Glutamatergic neuron (in vitro differentiated cells): ENCODE data around the gene MS4A6E. TPM values are rescaled to one million over a fixed set of nuclear protein-coding genes. Genes with fewer than 3 reads are reported as not detected.
A peak's percentile ranks its signal among the peaks of the same experiment; 100 is the strongest.
"Not testable (repeated sequence)": the region's sequence is repeated elsewhere in the genome, so short reads cannot be mapped to it uniquely, and the experiment has no call there.

Experiments
- DNase-seq: peaks from one replicate; pipeline ENCODE4 v3.0.0; 2022
- H3K27ac Mint-ChIP-seq: one replicate; pipeline ENCODE4 v1.8.0; 2020; ENCODE audit warnings: mild to moderate bottlenecking, mixed read lengths, inconsistent platforms; ENCODE audit not compliant: unreplicated experiment
- H3K27me3 Mint-ChIP-seq: one replicate; pipeline ENCODE4 v1.8.0; 2020; ENCODE audit warnings: mild to moderate bottlenecking, moderate library complexity, mixed read lengths, inconsistent platforms; ENCODE audit not compliant: unreplicated experiment
- H3K36me3 Mint-ChIP-seq: one replicate; pipeline ENCODE4 v1.8.0; 2020; ENCODE audit warnings: mild to moderate bottlenecking, mixed read lengths, inconsistent platforms; ENCODE audit not compliant: unreplicated experiment
- H3K4me1 Mint-ChIP-seq: one replicate; pipeline ENCODE4 v1.8.0; 2020; ENCODE audit warnings: mild to moderate bottlenecking, low read depth, mixed read lengths, inconsistent platforms; ENCODE audit not compliant: unreplicated experiment
- H3K4me3 Mint-ChIP-seq: one replicate; pipeline ENCODE4 v1.8.0; 2020; ENCODE audit warnings: mild to moderate bottlenecking, mixed read lengths, inconsistent platforms; ENCODE audit not compliant: unreplicated experiment
- H3K9me3 Mint-ChIP-seq: one replicate; pipeline ENCODE4 v1.8.0; 2020; ENCODE audit warnings: mild to moderate bottlenecking, moderate library complexity, mixed read lengths, inconsistent platforms; ENCODE audit not compliant: unreplicated experiment
- CTCF ChIP-seq: fragments of 200-600 bp; sonication (generic); IDR thresholded peaks from one replicate; pipeline ENCODE4 v1.5.0; 2021; ENCODE audit not compliant: partially characterized antibody, unreplicated experiment
- total RNA-seq: library from RNA; stranded (reverse); fragmentation: NEBNext Ultra II Directional; extraction: Animal tissue kit (Norgen Biotek cat#: 25700); gene quantifications from one replicate; pipeline ENCODE4 v1.2.1, GENCODE V29; 2021; ENCODE audit not compliant: unreplicated experiment

The MS4A6E gene
- total RNA-seq, 1 donor from 2014 or later: not detected

GRCh38 chr11:60349990-60350389, 22.9 kb downstream of the MS4A6E start:
- TF ChIP-seq CTCF: no peak
- Mint-ChIP-seq H3K4me1 (no peaks in the 10 kb centered on the region), H3K4me3 (no peak overlapping the region), H3K27me3 (no peaks in the 10 kb centered on the region), H3K9me3 (no peaks in the 10 kb centered on the region), H3K36me3 (no peaks in the 10 kb centered on the region), H3K27ac (no peak overlapping the region)
- no peak for DNase-seq

GRCh38 chr11:60357771-60358170, 30.7 kb downstream of the MS4A6E start:
- no peak for DNase-seq
- no peak for TF ChIP-seq CTCF
- Mint-ChIP-seq H3K4me3 (no peak overlapping the region), H3K36me3 (peaks cover 4% of the 10 kb centered on the region), H3K4me1 (no peaks in the 10 kb centered on the region), H3K9me3 (peaks cover 6% of the 10 kb centered on the region), H3K27ac (no peak overlapping the region), H3K27me3 (no peaks in the 10 kb centered on the region)

- Mint-ChIP-seq H3K36me3 (peaks cover 4% of the 10 kb centered on the region), H3K4me3 (no peak overlapping the region), H3K4me1 (no peaks in the 10 kb centered on the region), H3K27me3 (no peaks in the 10 kb centered on the region), H3K27ac (no peak overlapping the region), H3K9me3 (peaks cover 6% of the 10 kb centered on the region)
- no peak for TF ChIP-seq CTCF
- no peak for DNase-seq
These were observed 33.6 kb downstream of the MS4A6E start for GRCh38 chr11:60360621-60361020.

- Mint-ChIP-seq H3K27me3 (no peaks in the 10 kb centered on the region), H3K9me3 (peaks cover 6% of the 10 kb centered on the region), H3K36me3 (peaks cover 4% of the 10 kb centered on the region), H3K4me1 (peaks cover 2% of the 10 kb centered on the region), H3K4me3 (no peak overlapping the region), H3K27ac (no peak overlapping the region)
- DNase-seq: no peak
- TF ChIP-seq CTCF: no peak
These were observed 35.2 kb downstream of the MS4A6E start for GRCh38 chr11:60362241-60362640.

- Mint-ChIP-seq H3K36me3 (peaks cover 4% of the 10 kb centered on the region), H3K4me1 (peaks cover 2% of the 10 kb centered on the region), H3K27ac (no peak overlapping the region)
These were observed 36.8 kb downstream of the MS4A6E start for GRCh38 chr11:60363542-60364470.

GRCh38 chr11:60366262-60366904, 39.3 kb downstream of the MS4A6E start:
- H3K36me3 Mint-ChIP-seq, DNase-seq, H3K27me3 Mint-ChIP-seq, H3K4me3 Mint-ChIP-seq, H3K9me3 Mint-ChIP-seq, H3K4me1 Mint-ChIP-seq, H3K27ac Mint-ChIP-seq: not testable (repeated sequence)

More at GRCh38 chr11:60363542-60364470, 36.8 kb downstream of the MS4A6E start:
- H3K4me3 Mint-ChIP-seq: no peak overlapping the region
- no peaks in the 10 kb centered on the region for H3K27me3 Mint-ChIP-seq
- DNase-seq: peak; percentile 66
- peak; percentile 79 for TF ChIP-seq CTCF
- H3K9me3 Mint-ChIP-seq: peaks cover 6% of the 10 kb centered on the region
